ENCODE results near the gene HHIPL1. TPM values are rescaled to one million over a fixed set of nuclear protein-coding genes. Genes with fewer than 3 reads are reported as not detected.

Gene HHIPL1
- total RNA-seq, 2 experiments from 2014 or later = 0.29 to 0.38 TPM

- Mint-ChIP-seq H3K27ac (no peak overlapping the region), H3K9me3 (peaks cover 17% of the 10 kb centered on the region), H3K4me1 (ENCODE audit: low read depth) (no peaks in the 10 kb centered on the region), H3K4me3 (no peak overlapping the region), H3K36me3 (peaks cover 8% of the 10 kb centered on the region), H3K27me3 (peaks cover 19% of the 10 kb centered on the region)
- DNase-seq = no peak
- ChIA-PET POLR2A (no interaction called here), CTCF (no interaction called here)
- intact Hi-C loops (cut with micrococcal nuclease) = no loop called here
Measured at GRCh38 chr14:99707420-99707819, 62.5 kb downstream of the HHIPL1 start.

DNA sequence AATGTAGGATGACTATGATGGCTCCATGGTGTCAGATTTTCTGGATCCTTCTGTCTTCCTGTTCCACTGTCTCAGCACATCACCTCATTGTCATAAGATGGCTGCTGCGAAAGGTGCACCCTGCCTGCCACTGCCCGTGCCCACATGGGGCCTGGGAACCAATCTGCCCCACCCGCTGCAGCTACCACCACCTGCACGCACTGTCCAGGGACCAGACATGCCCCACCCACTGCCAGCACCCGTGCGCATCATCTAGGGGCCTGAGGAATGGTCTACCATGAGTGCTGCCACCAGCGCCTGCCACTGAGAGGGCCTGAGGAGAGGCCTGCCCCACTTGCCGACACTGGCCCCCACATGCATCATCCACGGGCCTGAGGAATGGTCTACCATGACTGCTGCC lies 63.0 kb downstream of the HHIPL1 start:
- Mint-ChIP-seq H3K27me3 (peaks cover 17% of the 10 kb centered on the region), H3K9me3 (peaks cover 14% of the 10 kb centered on the region), H3K4me3 (no peak overlapping the region), H3K27ac (no peak overlapping the region), H3K36me3 (peaks cover 8% of the 10 kb centered on the region), H3K4me1 (ENCODE audit: low read depth) (no peaks in the 10 kb centered on the region)
- intact Hi-C loops (cut with micrococcal nuclease) = no loop called here
- CTCF ChIA-PET = no interaction called here
- no peak for DNase-seq
- POLR2A ChIA-PET = no interaction called here

- Mint-ChIP-seq H3K27me3 (peaks cover 12% of the 10 kb centered on the region), H3K27ac (no peak overlapping the region), H3K4me3 (no peak overlapping the region), H3K4me1 (ENCODE audit: low read depth) (no peaks in the 10 kb centered on the region), H3K36me3 (peaks cover 3% of the 10 kb centered on the region), H3K9me3 (peaks cover 9% of the 10 kb centered on the region)
- DNase-seq = no peak
- POLR2A ChIA-PET = no interaction called here
- CTCF ChIA-PET = no interaction called here
- intact Hi-C loops (cut with micrococcal nuclease) = no loop called here
Measured at GRCh38 chr14:99708449-99708848, 63.5 kb downstream of the HHIPL1 start.

- POLR2A ChIA-PET = no interaction called here
- Mint-ChIP-seq H3K27me3 (peaks cover 5% of the 10 kb centered on the region), H3K9me3 (no peaks in the 10 kb centered on the region), H3K4me3 (no peak overlapping the region), H3K36me3 (no peaks in the 10 kb centered on the region), H3K4me1 (ENCODE audit: low read depth) (no peaks in the 10 kb centered on the region), H3K27ac (no peak overlapping the region)
- no peak for DNase-seq
- CTCF ChIA-PET = interaction anchor here (1.4 kb wide), 1 partner anchor 16 kb away, joined by 3 read pairs; no protein-coding TSS in a partner anchor
- intact Hi-C loops (cut with micrococcal nuclease) = no loop called here
Measured at GRCh38 chr14:99713972-99714371, 69.0 kb downstream of the HHIPL1 start.

- Mint-ChIP-seq H3K27ac (no peak overlapping the region), H3K4me3 (no peak overlapping the region), H3K27me3 (peaks cover 5% of the 10 kb centered on the region), H3K4me1 (ENCODE audit: low read depth) (no peaks in the 10 kb centered on the region), H3K9me3 (no peaks in the 10 kb centered on the region), H3K36me3 (no peaks in the 10 kb centered on the region)
- ChIA-PET POLR2A (no interaction called here), CTCF (interaction anchor here (1.0 to 1.4 kb wide), 2 partner anchors 10 to 15 kb away, joined by 3 to 5 read pairs; no protein-coding TSS in a partner anchor)
- intact Hi-C loops (cut with micrococcal nuclease) = no loop called here
- DNase-seq = no peak
Measured at GRCh38 chr14:99715266-99716000, 70.5 kb downstream of the HHIPL1 start.

DNA sequence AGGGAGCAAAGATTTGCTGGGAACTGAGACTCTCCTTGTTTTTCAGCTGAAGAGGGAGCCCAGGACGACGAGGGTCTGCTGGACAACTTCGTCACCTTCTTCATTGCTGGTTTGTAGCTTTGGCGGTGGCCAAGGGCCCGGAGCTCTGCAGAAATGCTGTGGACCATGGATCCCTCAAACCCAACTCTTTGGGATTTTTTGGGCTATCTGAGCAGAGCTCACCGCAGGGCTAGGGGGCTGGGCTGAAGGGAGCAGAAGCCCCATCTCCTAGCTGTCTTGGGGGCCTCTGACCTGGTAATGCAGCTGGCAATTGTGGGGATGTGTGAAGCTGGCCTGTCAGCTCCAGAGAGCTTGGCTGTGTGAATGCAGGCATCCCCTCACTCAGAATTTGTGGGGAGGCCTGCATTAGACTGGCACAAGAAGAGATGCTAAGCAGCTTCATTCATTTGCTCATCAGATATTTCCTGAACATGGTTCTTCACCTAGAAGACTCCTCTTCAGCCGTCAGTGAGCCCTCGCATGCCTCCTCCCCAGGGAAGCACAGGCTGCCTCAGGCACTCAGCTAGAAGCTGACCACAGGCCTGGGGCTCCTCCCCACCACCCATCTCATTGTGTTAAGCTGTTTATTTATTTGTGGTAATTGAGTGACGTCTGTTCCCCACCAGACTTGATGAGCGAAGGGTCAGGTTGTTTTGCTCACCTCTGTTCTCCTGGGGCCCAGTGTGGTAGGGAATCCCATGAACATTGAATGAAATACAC lies 71.3 kb downstream of the HHIPL1 start:
- H3K4me3 Mint-ChIP-seq = no peak overlapping the region
- H3K9me3 Mint-ChIP-seq = no peaks in the 10 kb centered on the region
- H3K36me3 Mint-ChIP-seq = no peaks in the 10 kb centered on the region
- H3K27me3 Mint-ChIP-seq = peaks cover 5% of the 10 kb centered on the region
- CTCF ChIA-PET = interaction anchor here (1.5 kb wide), 1 partner anchor 14 kb away, joined by 4 read pairs; no protein-coding TSS in a partner anchor
- intact Hi-C loops (cut with micrococcal nuclease) = no loop called here
- H3K27ac Mint-ChIP-seq = no peak overlapping the region
- no peaks in the 10 kb centered on the region for H3K4me1 Mint-ChIP-seq (ENCODE audit: low read depth)
- POLR2A ChIA-PET = no interaction called here
- no peak for DNase-seq

DNA sequence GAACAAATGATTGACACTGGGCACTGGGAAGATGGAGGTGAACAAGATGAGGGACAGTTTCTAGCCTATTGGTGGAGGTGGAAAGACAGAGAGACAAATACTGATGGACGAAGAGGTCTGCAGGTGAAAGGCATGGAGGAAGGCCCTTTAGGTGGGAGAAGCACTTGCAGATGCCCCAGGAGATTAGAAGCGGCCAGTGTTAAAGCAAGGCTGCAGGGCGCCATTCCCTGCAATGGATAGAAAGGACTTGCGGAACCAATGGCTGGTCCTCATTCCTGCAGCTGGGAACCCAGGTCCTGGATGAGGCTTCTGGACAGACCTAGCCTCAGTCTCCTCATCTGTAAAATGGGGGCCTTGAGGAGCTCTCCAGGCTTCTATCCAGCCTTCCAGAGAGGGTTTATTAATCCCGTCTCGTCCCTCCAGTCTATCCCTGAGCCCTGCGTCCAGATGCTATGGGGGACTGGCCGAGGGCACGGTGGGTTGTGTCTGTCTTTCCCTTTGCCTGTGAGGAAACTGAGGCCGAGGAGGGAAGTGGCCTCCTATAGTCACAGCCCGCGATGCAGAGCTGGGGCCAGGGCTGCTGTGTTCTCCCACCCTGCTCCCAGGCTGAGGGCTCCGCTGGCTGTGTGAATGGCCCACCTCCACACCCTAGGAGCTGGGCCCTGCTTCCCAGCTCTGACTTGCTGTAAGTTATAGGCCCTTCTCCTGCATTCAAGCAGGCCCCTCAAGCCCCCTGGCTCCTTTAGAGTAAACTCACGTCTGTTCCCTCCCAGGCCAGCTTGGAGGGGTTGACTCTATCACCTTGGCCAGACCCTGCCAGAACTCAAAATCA lies 72.1 kb downstream of the HHIPL1 start:
- H3K27me3 Mint-ChIP-seq = no peaks in the 10 kb centered on the region
- no peaks in the 10 kb centered on the region for H3K4me1 Mint-ChIP-seq (ENCODE audit: low read depth)
- no peak overlapping the region for H3K4me3 Mint-ChIP-seq
- no peaks in the 10 kb centered on the region for H3K36me3 Mint-ChIP-seq
- ChIA-PET POLR2A (no interaction called here), CTCF (interaction anchor here (1.5 kb wide), 1 partner anchor 13 kb away, joined by 4 read pairs; no protein-coding TSS in a partner anchor)
- DNase-seq = no peak
- H3K9me3 Mint-ChIP-seq = no peaks in the 10 kb centered on the region
- intact Hi-C loops (cut with micrococcal nuclease) = no loop called here
- H3K27ac Mint-ChIP-seq = no peak overlapping the region

- DNase-seq = no peak
- Mint-ChIP-seq H3K27me3 (no peaks in the 10 kb centered on the region), H3K9me3 (no peaks in the 10 kb centered on the region), H3K36me3 (no peaks in the 10 kb centered on the region), H3K4me3 (no peak overlapping the region), H3K4me1 (ENCODE audit: low read depth) (no peaks in the 10 kb centered on the region), H3K27ac (no peak overlapping the region)
- intact Hi-C loops (cut with micrococcal nuclease) = no loop called here
- CTCF ChIA-PET = no interaction called here
- POLR2A ChIA-PET = no interaction called here
Measured at GRCh38 chr14:99717682-99718013, 72.7 kb downstream of the HHIPL1 start.

GRCh38 chr14:99718031-99718810 lies 73.3 kb downstream of the HHIPL1 start:
- H3K4me1 Mint-ChIP-seq (ENCODE audit: low read depth) = no peaks in the 10 kb centered on the region
- no peaks in the 10 kb centered on the region for H3K9me3 Mint-ChIP-seq
- intact Hi-C loops (cut with micrococcal nuclease) = no loop called here
- CTCF ChIA-PET = no interaction called here
- no peaks in the 10 kb centered on the region for H3K36me3 Mint-ChIP-seq
- no peak for DNase-seq
- H3K27ac Mint-ChIP-seq = no peak overlapping the region
- no peak overlapping the region for H3K4me3 Mint-ChIP-seq
- H3K27me3 Mint-ChIP-seq = no peaks in the 10 kb centered on the region
- POLR2A ChIA-PET = interaction anchor here (0.6 kb wide), 1 partner anchor 570 kb away, joined by 3 read pairs; no protein-coding TSS in a partner anchor

DNA sequence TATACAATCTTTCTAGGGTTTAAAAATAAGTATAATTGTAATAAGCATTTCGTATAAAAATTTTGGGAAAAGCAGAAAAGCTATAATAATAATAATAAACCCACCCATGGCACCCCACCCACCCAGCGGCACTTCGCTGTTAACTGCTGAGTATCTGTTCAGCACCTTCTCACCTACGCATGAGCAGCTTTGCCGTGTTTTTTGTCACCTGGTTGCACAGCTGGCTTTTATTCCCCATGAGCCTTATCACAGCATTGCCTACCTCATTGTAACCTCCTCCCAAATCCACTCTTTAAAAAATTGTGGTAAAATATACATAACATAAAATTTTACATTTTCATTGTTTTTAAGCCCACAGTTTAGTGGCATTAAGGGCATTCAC lies 73.9 kb downstream of the HHIPL1 start:
- Mint-ChIP-seq H3K9me3 (no peaks in the 10 kb centered on the region), H3K4me1 (ENCODE audit: low read depth) (no peaks in the 10 kb centered on the region), H3K27me3 (no peaks in the 10 kb centered on the region), H3K36me3 (no peaks in the 10 kb centered on the region), H3K27ac (no peak overlapping the region), H3K4me3 (no peak overlapping the region)
- CTCF ChIA-PET = no interaction called here
- POLR2A ChIA-PET = interaction anchor here (0.6 kb wide), 1 partner anchor 571 kb away, joined by 3 read pairs; no protein-coding TSS in a partner anchor
- no peak for DNase-seq
- intact Hi-C loops (cut with micrococcal nuclease) = no loop called here

DNA sequence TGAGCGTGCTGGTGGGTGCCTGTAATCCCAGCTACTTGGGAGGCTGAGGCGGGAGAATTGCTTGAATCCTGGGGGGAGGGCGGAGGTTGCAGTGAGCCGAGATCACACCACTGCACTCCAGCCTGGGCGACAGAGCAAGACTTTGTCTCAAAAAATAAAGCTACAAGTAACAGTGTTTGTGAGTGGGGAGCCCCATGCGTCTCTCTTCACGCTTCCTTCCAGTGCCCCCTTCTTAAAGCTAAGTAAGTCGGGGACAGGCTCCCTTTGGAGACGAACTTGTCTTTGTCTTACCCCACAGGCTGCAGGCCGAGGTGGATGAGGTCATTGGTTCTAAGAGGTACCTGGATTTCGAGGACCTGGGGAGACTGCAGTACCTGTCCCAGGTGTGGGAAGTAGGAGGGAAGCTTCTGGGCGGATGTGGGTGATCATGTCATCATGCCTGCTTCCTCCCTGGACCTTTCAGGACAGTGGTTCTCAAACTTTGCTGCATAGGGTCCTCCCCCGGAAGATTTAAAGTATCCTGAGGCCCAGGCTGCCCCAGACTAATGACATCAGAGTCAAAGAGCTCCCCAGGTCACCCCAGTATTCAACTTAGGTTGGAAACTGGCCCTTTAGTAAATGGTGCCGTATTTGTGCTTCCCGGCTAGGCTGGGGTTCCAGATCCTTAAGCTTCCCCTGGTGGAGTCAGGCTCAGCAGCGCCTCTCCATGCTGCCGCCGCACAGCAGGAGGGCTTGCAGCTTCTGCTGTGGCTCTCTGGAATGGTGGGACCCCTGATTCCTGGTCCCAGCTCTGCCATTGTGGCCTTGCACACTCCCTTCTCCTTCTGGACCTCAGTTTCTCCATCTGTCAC lies 76.2 kb downstream of the HHIPL1 start:
- POLR2A ChIA-PET = no interaction called here
- Mint-ChIP-seq H3K4me1 (ENCODE audit: low read depth) (no peaks in the 10 kb centered on the region), H3K36me3 (no peaks in the 10 kb centered on the region), H3K4me3 (no peak overlapping the region), H3K27ac (no peak overlapping the region), H3K9me3 (no peaks in the 10 kb centered on the region), H3K27me3 (peaks cover 6% of the 10 kb centered on the region)
- intact Hi-C loops (cut with micrococcal nuclease) = no loop called here
- CTCF ChIA-PET = interaction anchor here (1.7 kb wide), 1 partner anchor 9 kb away, joined by 6 read pairs; no protein-coding TSS in a partner anchor
- DNase-seq = no peak
